WTC11 (cell line): Measurements from ENCODE around the gene GIMD1. TPM values are rescaled to one million over a fixed set of nuclear protein-coding genes. Genes with fewer than 3 reads are reported as not detected.

Experiments used
- ATAC-seq: fragments of 200-7000 bp; cut with Tn5 transposase; 2 replicates; pipeline ENCODE4 v1.10.0; 2021; ENCODE audit warnings: mild to moderate bottlenecking, moderate library complexity
- CTCF ChIA-PET: fragments of 300-600 bp; sonication (Branson Sonifier 250); formaldehyde crosslinking; loops from one replicate; lab custom pipeline; 2021; ENCODE audit warnings: antibody characterized with exemption; lab: Charles Lee
- POLR2A ChIA-PET: fragments of 350-600 bp; sonication (Branson Sonifier 250); formaldehyde crosslinking; loops from one replicate; lab custom pipeline; 2021; ENCODE audit warnings: antibody characterized with exemption; lab: Charles Lee
- DNase-seq: peaks from one replicate; pipeline ENCODE4 v3.0.0; 2021; ENCODE audit warnings: low spot score
- H3K27ac Mint-ChIP-seq: 2 replicates; pipeline ENCODE4 v1.8.0; 2021; ENCODE audit warnings: mixed read lengths
- H3K27me3 Mint-ChIP-seq: 2 replicates; pipeline ENCODE4 v1.8.0; 2021; ENCODE audit warnings: low read depth, mild to moderate bottlenecking, moderate library complexity, mixed read lengths
- H3K36me3 Mint-ChIP-seq: 2 replicates; pipeline ENCODE4 v1.8.0; 2021; ENCODE audit warnings: mixed read lengths
- H3K4me1 Mint-ChIP-seq: 2 replicates; pipeline ENCODE4 v1.8.0; 2022; ENCODE audit warnings: mixed read lengths
- H3K4me3 Mint-ChIP-seq: 2 replicates; pipeline ENCODE4 v1.8.0; 2021; ENCODE audit warnings: mild to moderate bottlenecking, moderate library complexity, mixed read lengths
- H3K9me3 Mint-ChIP-seq: 2 replicates; pipeline ENCODE4 v1.8.0; 2021; ENCODE audit warnings: mixed read lengths
- CREB1 ChIP-seq: sonication (generic); formaldehyde crosslinking; IDR thresholded peaks from 2 replicates; pipeline ENCODE4 v1.8.0; 2023; ENCODE audit warnings: mild to moderate bottlenecking, missing genetic modification reagents
- GRHL2 ChIP-seq: fragments of 250-450 bp; sonication (Bioruptor Pico); IDR thresholded peaks from 2 replicates; pipeline ENCODE4 v1.8.0; 2022; ENCODE audit warnings: mild to moderate bottlenecking, moderate library complexity; ENCODE audit not compliant: insufficient replicate concordance, severe bottlenecking
- HMGA2 ChIP-seq: fragments of 250-450 bp; sonication (Bioruptor Pico); IDR thresholded peaks from 2 replicates; pipeline ENCODE4 v1.4.0; 2021; ENCODE audit warnings: mild to moderate bottlenecking, moderate library complexity
- JUN ChIP-seq: sonication (generic); formaldehyde crosslinking; IDR thresholded peaks from 2 replicates; pipeline ENCODE4 v1.8.0; 2023; ENCODE audit warnings: mild to moderate bottlenecking, missing genetic modification reagents
- NR2C2 ChIP-seq: sonication (generic); formaldehyde crosslinking; IDR thresholded peaks from 2 replicates; pipeline ENCODE4 v1.8.0; 2022; ENCODE audit warnings: mild to moderate bottlenecking, missing genetic modification reagents
- SOX15 ChIP-seq: fragments of 250-450 bp; sonication (Bioruptor Pico); IDR thresholded peaks from 2 replicates; pipeline ENCODE4 v1.9.0; 2021; ENCODE audit warnings: mild to moderate bottlenecking
- TEAD4 ChIP-seq: sonication (generic); formaldehyde crosslinking; IDR thresholded peaks from 2 replicates; pipeline ENCODE4 v1.8.0; 2022; ENCODE audit warnings: mild to moderate bottlenecking, missing genetic modification reagents
- ZBTB21 ChIP-seq: sonication (generic); formaldehyde crosslinking; IDR thresholded peaks from 2 replicates; pipeline ENCODE4 v1.8.1; 2023; ENCODE audit warnings: mild to moderate bottlenecking, missing genetic modification reagents, borderline replicate concordance
- total RNA-seq: library from RNA; stranded (reverse); gene quantifications from 3 replicates; pipeline ENCODE4 v1.2.3, GENCODE V29; 2021
- TF ChIP-seq, protein P1 (sequence below): sonication (generic); formaldehyde crosslinking; IDR thresholded peaks from 2 replicates; pipeline ENCODE4 v1.8.1; 2022; ENCODE audit warnings: low read depth, missing genetic modification reagents, borderline replicate concordance
- TF ChIP-seq, protein P2 (sequence below): fragments of 250-450 bp; sonication (Bioruptor Pico); conservative IDR thresholded peaks from 2 replicates; pipeline ENCODE4 v1.9.0; 2021; ENCODE audit warnings: mild to moderate bottlenecking
- TF ChIP-seq, protein P3 (sequence below): sonication (generic); formaldehyde crosslinking; IDR thresholded peaks from 2 replicates; pipeline ENCODE4 v1.8.1; 2023; ENCODE audit warnings: mild to moderate bottlenecking, missing genetic modification reagents
- TF ChIP-seq, protein P4 (sequence below): fragments of 250-450 bp; sonication (Bioruptor Pico); IDR thresholded peaks from 2 replicates; pipeline ENCODE4 v1.8.0; 2021; ENCODE audit warnings: mild to moderate bottlenecking
- TF ChIP-seq, protein P5 (sequence below): sonication (generic); formaldehyde crosslinking; IDR thresholded peaks from 2 replicates; pipeline ENCODE4 v1.8.1; 2023; ENCODE audit warnings: mild to moderate bottlenecking, missing genetic modification reagents, moderate library complexity
- TF ChIP-seq, protein P6 (sequence below): sonication (generic); formaldehyde crosslinking; conservative IDR thresholded peaks from 2 replicates; pipeline ENCODE4 v1.8.1; 2022; ENCODE audit warnings: mild to moderate bottlenecking, missing genetic modification reagents
- TF ChIP-seq, protein P7 (sequence below): sonication (generic); formaldehyde crosslinking; IDR thresholded peaks from 2 replicates; pipeline ENCODE4 v1.8.0; 2023; ENCODE audit warnings: missing genetic modification reagents
- TF ChIP-seq, protein P8 (sequence below): sonication (generic); formaldehyde crosslinking; IDR thresholded peaks from 2 replicates; pipeline ENCODE4 v1.8.1; 2023; ENCODE audit warnings: mild to moderate bottlenecking, moderate library complexity, missing genetic modification reagents
- TF ChIP-seq, protein P9 (sequence below): fragments of 250-450 bp; sonication (Bioruptor Pico); IDR thresholded peaks from 2 replicates; pipeline ENCODE4 v1.9.0; 2021; ENCODE audit warnings: mild to moderate bottlenecking
- TF ChIP-seq, protein P10 (sequence below): sonication (generic); formaldehyde crosslinking; IDR thresholded peaks from 2 replicates; pipeline ENCODE4 v1.8.1; 2022; ENCODE audit warnings: missing genetic modification reagents, borderline replicate concordance

The GIMD1 gene
- total RNA-seq, 1 experiment from 2014 or later = not detected

DNA sequence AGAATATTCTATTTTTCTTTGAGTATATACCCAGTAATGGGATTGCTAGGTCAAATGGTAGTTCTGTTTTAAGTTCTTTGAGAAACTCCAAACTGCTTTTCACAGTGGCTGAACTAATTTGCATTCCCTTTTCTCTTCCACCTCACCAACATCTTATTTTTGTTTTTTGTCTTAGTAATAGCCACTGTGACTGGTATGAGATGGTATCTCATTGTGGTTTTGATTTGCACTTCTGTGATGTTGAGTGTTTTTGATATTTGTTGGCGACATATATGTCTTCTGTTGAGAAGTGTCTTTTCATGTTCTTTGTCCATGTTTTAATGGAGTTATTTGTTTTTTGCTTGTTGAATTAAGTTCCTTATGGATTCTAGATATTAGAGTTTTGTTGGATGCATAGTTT is 27.8 kb downstream of the GIMD1 start:
- H3K27ac Mint-ChIP-seq = no peak overlapping the region
- no peaks in the 10 kb centered on the region for H3K27me3 Mint-ChIP-seq
- POLR2A ChIA-PET = no interaction called here
- CTCF ChIA-PET = no interaction called here
- peaks cover 41% of the 10 kb centered on the region for H3K36me3 Mint-ChIP-seq
- TF ChIP-seq, protein P1, sequence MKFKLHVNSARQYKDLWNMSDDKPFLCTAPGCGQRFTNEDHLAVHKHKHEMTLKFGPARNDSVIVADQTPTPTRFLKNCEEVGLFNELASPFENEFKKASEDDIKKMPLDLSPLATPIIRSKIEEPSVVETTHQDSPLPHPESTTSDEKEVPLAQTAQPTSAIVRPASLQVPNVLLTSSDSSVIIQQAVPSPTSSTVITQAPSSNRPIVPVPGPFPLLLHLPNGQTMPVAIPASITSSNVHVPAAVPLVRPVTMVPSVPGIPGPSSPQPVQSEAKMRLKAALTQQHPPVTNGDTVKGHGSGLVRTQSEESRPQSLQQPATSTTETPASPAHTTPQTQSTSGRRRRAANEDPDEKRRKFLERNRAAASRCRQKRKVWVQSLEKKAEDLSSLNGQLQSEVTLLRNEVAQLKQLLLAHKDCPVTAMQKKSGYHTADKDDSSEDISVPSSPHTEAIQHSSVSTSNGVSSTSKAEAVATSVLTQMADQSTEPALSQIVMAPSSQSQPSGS (CRISPR knock-in tag) = no peak
- TF ChIP-seq, protein P2, sequence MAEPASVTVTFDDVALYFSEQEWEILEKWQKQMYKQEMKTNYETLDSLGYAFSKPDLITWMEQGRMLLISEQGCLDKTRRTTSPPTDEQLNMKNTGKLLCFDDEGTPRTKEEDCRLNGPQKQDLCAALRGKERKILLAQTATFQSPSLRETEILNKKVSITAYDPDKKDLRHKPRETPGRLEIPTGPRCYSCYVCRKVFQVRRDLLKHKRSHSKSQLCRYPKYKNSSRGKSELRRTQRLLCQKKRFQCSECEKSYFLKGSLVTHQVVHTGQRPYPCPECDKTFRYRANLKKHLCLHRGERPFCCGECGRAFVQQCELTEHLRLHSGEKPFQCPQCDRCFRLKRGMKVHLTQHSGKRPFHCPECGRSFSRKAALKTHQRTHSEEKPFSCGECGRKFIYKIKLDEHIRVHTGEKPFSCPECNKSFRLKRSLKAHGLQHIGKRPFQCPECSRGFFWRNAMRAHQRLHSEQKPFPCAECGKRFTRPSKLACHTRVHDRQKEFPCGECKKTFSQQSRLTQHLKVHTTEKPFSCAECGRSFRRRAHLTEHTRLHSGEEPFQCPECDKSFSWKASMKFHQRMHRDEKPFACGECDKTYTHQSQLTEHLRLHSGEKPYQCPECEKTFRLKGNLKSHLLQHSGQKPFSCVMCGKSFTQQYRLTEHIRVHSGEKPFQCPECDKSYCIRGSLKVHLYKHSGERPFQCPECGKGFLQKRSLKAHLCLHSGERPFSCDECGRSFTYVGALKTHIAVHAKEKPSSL (CRISPR knock-in tag) = no peak
- TF ChIP-seq, protein P3, sequence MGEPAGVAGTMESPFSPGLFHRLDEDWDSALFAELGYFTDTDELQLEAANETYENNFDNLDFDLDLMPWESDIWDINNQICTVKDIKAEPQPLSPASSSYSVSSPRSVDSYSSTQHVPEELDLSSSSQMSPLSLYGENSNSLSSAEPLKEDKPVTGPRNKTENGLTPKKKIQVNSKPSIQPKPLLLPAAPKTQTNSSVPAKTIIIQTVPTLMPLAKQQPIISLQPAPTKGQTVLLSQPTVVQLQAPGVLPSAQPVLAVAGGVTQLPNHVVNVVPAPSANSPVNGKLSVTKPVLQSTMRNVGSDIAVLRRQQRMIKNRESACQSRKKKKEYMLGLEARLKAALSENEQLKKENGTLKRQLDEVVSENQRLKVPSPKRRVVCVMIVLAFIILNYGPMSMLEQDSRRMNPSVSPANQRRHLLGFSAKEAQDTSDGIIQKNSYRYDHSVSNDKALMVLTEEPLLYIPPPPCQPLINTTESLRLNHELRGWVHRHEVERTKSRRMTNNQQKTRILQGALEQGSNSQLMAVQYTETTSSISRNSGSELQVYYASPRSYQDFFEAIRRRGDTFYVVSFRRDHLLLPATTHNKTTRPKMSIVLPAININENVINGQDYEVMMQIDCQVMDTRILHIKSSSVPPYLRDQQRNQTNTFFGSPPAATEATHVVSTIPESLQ (CRISPR knock-in tag) = no peak
- TF ChIP-seq NR2C2 (CRISPR knock-in tag) (no peak), JUN (no peak), SOX15 (no peak), TEAD4 (CRISPR knock-in tag) (no peak), ZBTB21 (CRISPR knock-in tag) (no peak), CREB1 (CRISPR knock-in tag) (no peak), HMGA2 (CRISPR knock-in tag) (no peak), GRHL2 (no peak)
- TF ChIP-seq, protein P4, sequence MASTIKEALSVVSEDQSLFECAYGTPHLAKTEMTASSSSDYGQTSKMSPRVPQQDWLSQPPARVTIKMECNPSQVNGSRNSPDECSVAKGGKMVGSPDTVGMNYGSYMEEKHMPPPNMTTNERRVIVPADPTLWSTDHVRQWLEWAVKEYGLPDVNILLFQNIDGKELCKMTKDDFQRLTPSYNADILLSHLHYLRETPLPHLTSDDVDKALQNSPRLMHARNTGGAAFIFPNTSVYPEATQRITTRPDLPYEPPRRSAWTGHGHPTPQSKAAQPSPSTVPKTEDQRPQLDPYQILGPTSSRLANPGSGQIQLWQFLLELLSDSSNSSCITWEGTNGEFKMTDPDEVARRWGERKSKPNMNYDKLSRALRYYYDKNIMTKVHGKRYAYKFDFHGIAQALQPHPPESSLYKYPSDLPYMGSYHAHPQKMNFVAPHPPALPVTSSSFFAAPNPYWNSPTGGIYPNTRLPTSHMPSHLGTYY = no peak
- TF ChIP-seq, protein P5, sequence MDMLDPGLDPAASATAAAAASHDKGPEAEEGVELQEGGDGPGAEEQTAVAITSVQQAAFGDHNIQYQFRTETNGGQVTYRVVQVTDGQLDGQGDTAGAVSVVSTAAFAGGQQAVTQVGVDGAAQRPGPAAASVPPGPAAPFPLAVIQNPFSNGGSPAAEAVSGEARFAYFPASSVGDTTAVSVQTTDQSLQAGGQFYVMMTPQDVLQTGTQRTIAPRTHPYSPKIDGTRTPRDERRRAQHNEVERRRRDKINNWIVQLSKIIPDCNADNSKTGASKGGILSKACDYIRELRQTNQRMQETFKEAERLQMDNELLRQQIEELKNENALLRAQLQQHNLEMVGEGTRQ = no peak
- TF ChIP-seq, protein P6, sequence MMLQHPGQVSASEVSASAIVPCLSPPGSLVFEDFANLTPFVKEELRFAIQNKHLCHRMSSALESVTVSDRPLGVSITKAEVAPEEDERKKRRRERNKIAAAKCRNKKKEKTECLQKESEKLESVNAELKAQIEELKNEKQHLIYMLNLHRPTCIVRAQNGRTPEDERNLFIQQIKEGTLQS (CRISPR knock-in tag) = no peak
- TF ChIP-seq, protein P7, sequence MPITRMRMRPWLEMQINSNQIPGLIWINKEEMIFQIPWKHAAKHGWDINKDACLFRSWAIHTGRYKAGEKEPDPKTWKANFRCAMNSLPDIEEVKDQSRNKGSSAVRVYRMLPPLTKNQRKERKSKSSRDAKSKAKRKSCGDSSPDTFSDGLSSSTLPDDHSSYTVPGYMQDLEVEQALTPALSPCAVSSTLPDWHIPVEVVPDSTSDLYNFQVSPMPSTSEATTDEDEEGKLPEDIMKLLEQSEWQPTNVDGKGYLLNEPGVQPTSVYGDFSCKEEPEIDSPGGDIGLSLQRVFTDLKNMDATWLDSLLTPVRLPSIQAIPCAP (CRISPR knock-in tag) = no peak
- TF ChIP-seq, protein P8, sequence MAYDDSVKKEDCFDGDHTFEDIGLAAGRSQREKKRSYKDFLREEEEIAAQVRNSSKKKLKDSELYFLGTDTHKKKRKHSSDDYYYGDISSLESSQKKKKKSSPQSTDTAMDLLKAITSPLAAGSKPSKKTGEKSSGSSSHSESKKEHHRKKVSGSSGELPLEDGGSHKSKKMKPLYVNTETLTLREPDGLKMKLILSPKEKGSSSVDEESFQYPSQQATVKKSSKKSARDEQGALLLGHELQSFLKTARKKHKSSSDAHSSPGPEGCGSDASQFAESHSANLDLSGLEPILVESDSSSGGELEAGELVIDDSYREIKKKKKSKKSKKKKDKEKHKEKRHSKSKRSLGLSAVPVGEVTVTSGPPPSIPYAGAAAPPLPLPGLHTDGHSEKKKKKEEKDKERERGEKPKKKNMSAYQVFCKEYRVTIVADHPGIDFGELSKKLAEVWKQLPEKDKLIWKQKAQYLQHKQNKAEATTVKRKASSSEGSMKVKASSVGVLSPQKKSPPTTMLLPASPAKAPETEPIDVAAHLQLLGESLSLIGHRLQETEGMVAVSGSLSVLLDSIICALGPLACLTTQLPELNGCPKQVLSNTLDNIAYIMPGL (CRISPR knock-in tag) = no peak
- TF ChIP-seq, protein P9, sequence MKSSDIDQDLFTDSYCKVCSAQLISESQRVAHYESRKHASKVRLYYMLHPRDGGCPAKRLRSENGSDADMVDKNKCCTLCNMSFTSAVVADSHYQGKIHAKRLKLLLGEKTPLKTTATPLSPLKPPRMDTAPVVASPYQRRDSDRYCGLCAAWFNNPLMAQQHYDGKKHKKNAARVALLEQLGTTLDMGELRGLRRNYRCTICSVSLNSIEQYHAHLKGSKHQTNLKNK = no peak
- TF ChIP-seq, protein P10, sequence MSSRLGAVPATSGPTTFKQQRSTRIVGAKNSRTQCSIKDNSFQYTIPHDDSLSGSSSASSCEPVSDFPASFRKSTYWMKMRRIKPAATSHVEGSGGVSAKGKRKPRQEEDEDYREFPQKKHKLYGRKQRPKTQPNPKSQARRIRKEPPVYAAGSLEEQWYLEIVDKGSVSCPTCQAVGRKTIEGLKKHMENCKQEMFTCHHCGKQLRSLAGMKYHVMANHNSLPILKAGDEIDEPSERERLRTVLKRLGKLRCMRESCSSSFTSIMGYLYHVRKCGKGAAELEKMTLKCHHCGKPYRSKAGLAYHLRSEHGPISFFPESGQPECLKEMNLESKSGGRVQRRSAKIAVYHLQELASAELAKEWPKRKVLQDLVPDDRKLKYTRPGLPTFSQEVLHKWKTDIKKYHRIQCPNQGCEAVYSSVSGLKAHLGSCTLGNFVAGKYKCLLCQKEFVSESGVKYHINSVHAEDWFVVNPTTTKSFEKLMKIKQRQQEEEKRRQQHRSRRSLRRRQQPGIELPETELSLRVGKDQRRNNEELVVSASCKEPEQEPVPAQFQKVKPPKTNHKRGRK (CRISPR knock-in tag) = no peak
- DNase-seq = no peak
- no peak overlapping the region for H3K4me3 Mint-ChIP-seq
- ATAC-seq = no peak
- H3K9me3 Mint-ChIP-seq = peaks cover 16% of the 10 kb centered on the region
- peaks cover 7% of the 10 kb centered on the region for H3K4me1 Mint-ChIP-seq
